GM23338 (cell line): ENCODE data around the gene INPP5A.

Source experiments
- EZH2 ChIP-seq: fragments of 200-600 bp; sonication (generic); IDR thresholded peaks from one replicate; pipeline ENCODE4 v1.8.0; 2017; ENCODE audit warnings: antibody characterized with exemption, mild to moderate bottlenecking, low read depth; ENCODE audit not compliant: unreplicated experiment
- EZH2phosphoT487 ChIP-seq: fragments of 200-600 bp; sonication (generic); IDR thresholded peaks from one replicate; pipeline ENCODE4 v1.8.1; 2018; ENCODE audit warnings: antibody characterized with exemption; ENCODE audit not compliant: unreplicated experiment
- JUNB ChIP-seq: IDR thresholded peaks from one replicate; pipeline ENCODE4 v1.6.1; 2016; ENCODE audit warnings: antibody characterized with exemption; ENCODE audit not compliant: unreplicated experiment
- POLR2AphosphoS5 ChIP-seq: IDR thresholded peaks from 2 replicates; pipeline ENCODE4 v1.6.1; 2016; ENCODE audit warnings: antibody characterized with exemption, low read depth
- REST ChIP-seq: IDR thresholded peaks from one replicate; pipeline ENCODE4 v1.6.1; 2018; ENCODE audit warnings: antibody characterized with exemption; ENCODE audit not compliant: unreplicated experiment
- TF ChIP-seq, protein P1 (sequence below), 2 experiments: fragments of 200-600 bp in 1 of 2; sonication (generic) in 1 of 2; conservative IDR thresholded peaks; 2 replicates each; pipeline versions ENCODE4 v1.5.1 to v1.6.1; 2016 to 2017; ENCODE audit warnings: antibody characterized with exemption in 2 of 2, low read depth in 2 of 2, mild to moderate bottlenecking in 2 of 2, moderate library complexity in 1 of 2

- TF ChIP-seq, protein P1, sequence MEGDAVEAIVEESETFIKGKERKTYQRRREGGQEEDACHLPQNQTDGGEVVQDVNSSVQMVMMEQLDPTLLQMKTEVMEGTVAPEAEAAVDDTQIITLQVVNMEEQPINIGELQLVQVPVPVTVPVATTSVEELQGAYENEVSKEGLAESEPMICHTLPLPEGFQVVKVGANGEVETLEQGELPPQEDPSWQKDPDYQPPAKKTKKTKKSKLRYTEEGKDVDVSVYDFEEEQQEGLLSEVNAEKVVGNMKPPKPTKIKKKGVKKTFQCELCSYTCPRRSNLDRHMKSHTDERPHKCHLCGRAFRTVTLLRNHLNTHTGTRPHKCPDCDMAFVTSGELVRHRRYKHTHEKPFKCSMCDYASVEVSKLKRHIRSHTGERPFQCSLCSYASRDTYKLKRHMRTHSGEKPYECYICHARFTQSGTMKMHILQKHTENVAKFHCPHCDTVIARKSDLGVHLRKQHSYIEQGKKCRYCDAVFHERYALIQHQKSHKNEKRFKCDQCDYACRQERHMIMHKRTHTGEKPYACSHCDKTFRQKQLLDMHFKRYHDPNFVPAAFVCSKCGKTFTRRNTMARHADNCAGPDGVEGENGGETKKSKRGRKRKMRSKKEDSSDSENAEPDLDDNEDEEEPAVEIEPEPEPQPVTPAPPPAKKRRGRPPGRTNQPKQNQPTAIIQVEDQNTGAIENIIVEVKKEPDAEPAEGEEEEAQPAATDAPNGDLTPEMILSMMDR (conservative IDR thresholded peaks at IDR 0.05; ENCODE audit: low read depth in 2 of 2), result no peak
- TF ChIP-seq EZH2 (no peak), POLR2AphosphoS5 (no peak), JUNB (no peak), EZH2phosphoT487 (no peak), REST (no peak)
These were observed 273.5 kb downstream of the INPP5A start for GRCh38 chr10:132810807-132811700.
